Uterus (tissue), 2 donors: ENCODE results near the gene POU3F3.

Source experiments
- CTCF ChIP-seq, 4 experiments: fragments of 200-600 bp in 2 of 4; fragments of 450-650 bp in 2 of 4; sonication (generic) in 2 of 4; IDR thresholded peaks; one replicate each; pipeline ENCODE4 v1.5.1; 2016 to 2019; ENCODE audit warnings: antibody characterized with exemption in 4 of 4, mild to moderate bottlenecking in 2 of 4, moderate library complexity in 1 of 4
- POLR2A ChIP-seq, 2 donors: fragments of 450-650 bp; IDR thresholded peaks; one replicate each; pipeline ENCODE4 v1.6.1; 2016; ENCODE audit warnings: antibody characterized with exemption in 2 of 2, mild to moderate bottlenecking in 1 of 2, moderate library complexity in 1 of 2

GRCh38 chr2:104889960-104890684 lies 36.2 kb downstream of the POU3F3 start:
- no peak for TF ChIP-seq CTCF (IDR thresholded peaks at IDR 0.05)
- no peak for TF ChIP-seq POLR2A (IDR thresholded peaks at IDR 0.05)
